Thyroid gland (tissue), 4 donors: Measurements from ENCODE around the gene WWTR1. TPM values are rescaled to one million over a fixed set of nuclear protein-coding genes. Genes with fewer than 3 reads are reported as not detected.
A peak's percentile ranks its signal among the peaks of the same experiment; 100 is the strongest.

Source experiments
- DNase-seq, 2 donors: peaks; one replicate each; pipeline ENCODE4 v3.0.0-alpha.2; 2019
- H3K27ac ChIP-seq, 3 donors: fragments of 200-600 bp; sonication (generic); 1 replicate in 2 of 3; 2 replicates in 1 of 3; pipeline ENCODE4 v1.5.1; 2016 to 2019; ENCODE audit warnings: mild to moderate bottlenecking in 1 of 3, moderate library complexity in 1 of 3
- H3K27me3 ChIP-seq: fragments of 200-600 bp; sonication (generic); one replicate; pipeline ENCODE4 v1.5.1; 2019
- H3K36me3 ChIP-seq, 2 donors: fragments of 200-600 bp; sonication (generic); one replicate each; pipeline ENCODE4 v1.5.1; 2016 to 2019
- H3K4me1 ChIP-seq, 2 donors: fragments of 200-600 bp; sonication (generic); one replicate each; pipeline ENCODE4 v1.5.1; 2017 to 2019
- H3K4me3 ChIP-seq, 3 donors: fragments of 200-600 bp; sonication (generic); replicated peaks in 1 of 3; 1 replicate in 2 of 3; 2 replicates in 1 of 3; pipeline ENCODE4 v1.5.1; 2016; ENCODE audit warnings: mild to moderate bottlenecking in 1 of 3
- H3K9me3 ChIP-seq: fragments of 200-600 bp; sonication (generic); one replicate; pipeline ENCODE4 v1.5.1; 2017
- POLR2A ChIP-seq, 2 donors: fragments of 450-650 bp; IDR thresholded peaks; one replicate each; pipeline ENCODE4 v1.6.1; 2017; ENCODE audit warnings: antibody characterized with exemption in 2 of 2, mild to moderate bottlenecking in 2 of 2, moderate library complexity in 1 of 2
- WGBS, 2 donors: methylation state at CpG; one replicate each; pipeline ENCODE4 v1.1.5; 2017; 5-methylcytosine and 5-hydroxymethylcytosine counted together
- intact Hi-C: fragments of 100-400 bp; cut with DNase I; formaldehyde crosslinking; loops from one replicate; pipeline ENCODE4 v1.15.1; 2023
- total RNA-seq, 4 donors: library from RNA; depleted of rRNA; stranded (reverse); fragments of >200 nt; gene quantifications; one replicate each; pipeline ENCODE4 v1.2.3, GENCODE V29; 2016
- TF ChIP-seq, protein P1 (sequence below), 6 experiments: fragments of 200-600 bp in 3 of 6; fragments of 450-650 bp in 3 of 6; sonication (generic) in 3 of 6; IDR thresholded peaks; one replicate each; pipeline ENCODE4 v1.5.1; 2016 to 2019; ENCODE audit warnings: antibody characterized with exemption in 6 of 6, mild to moderate bottlenecking in 2 of 6, inconsistent platforms in 1 of 6, moderate library complexity in 1 of 6

The WWTR1 gene
- total RNA-seq, 4 donors from 2014 or later: 56.7 to 87.6 (median 78.5) TPM

DNA sequence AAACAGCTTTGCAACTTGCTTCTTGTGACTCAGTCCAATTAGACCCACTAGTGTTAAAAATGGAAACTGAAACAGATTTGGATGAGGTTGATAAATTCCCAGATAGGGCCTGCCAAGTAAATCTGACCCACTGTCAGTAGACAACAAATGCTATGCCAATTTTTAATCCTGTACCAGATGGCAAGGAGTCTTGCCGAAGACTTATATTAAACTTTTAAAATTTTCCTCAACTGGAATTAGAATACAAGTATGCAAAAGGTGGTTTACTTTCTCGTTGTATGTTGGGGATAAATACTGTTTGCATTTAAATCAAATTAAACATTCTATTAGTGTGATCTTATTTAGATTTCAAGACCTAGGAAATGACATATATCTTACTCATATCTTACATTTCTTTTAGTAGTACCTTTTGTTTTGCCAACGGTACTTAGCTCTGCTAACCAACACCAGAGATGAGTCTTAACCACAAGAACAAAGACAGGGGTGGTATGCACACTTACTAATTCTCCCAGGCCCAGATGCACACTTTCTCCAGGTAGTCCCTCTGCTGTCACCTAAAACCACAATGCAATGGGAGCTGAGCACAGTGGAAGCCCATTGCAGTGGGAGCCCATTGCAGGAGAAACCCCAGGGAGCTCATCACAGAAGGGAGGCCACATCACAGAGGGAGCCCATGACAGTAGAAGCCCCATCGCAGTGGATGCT is 77.8 kb downstream of the WWTR1 start:
- intact Hi-C loops: loop anchor here (10.0 kb wide), 2 partner anchors 45 to 75 kb away; partner anchors contain the start of gene WWTR1
- WGBS, 2 donors: 77 to 79% methylated on average over 4 of the region's 4 CpGs
- no peak for TF ChIP-seq POLR2A (IDR thresholded peaks at IDR 0.05)
- TF ChIP-seq, protein P1, sequence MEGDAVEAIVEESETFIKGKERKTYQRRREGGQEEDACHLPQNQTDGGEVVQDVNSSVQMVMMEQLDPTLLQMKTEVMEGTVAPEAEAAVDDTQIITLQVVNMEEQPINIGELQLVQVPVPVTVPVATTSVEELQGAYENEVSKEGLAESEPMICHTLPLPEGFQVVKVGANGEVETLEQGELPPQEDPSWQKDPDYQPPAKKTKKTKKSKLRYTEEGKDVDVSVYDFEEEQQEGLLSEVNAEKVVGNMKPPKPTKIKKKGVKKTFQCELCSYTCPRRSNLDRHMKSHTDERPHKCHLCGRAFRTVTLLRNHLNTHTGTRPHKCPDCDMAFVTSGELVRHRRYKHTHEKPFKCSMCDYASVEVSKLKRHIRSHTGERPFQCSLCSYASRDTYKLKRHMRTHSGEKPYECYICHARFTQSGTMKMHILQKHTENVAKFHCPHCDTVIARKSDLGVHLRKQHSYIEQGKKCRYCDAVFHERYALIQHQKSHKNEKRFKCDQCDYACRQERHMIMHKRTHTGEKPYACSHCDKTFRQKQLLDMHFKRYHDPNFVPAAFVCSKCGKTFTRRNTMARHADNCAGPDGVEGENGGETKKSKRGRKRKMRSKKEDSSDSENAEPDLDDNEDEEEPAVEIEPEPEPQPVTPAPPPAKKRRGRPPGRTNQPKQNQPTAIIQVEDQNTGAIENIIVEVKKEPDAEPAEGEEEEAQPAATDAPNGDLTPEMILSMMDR (IDR thresholded peaks at IDR 0.05): no peak
- Histone ChIP-seq H3K36me3 (no peaks in the 10 kb centered on the region), H3K27ac (peak overlapping the region in 2 of 3 donors; percentile 26 to 30), H3K4me1 (peaks cover 52 to 70% of the 10 kb centered on the region in 2 donors), H3K27me3 (no peaks in the 10 kb centered on the region), H3K4me3 (no peak overlapping the region), H3K9me3 (no peaks in the 10 kb centered on the region)
- no peak for DNase-seq

DNA sequence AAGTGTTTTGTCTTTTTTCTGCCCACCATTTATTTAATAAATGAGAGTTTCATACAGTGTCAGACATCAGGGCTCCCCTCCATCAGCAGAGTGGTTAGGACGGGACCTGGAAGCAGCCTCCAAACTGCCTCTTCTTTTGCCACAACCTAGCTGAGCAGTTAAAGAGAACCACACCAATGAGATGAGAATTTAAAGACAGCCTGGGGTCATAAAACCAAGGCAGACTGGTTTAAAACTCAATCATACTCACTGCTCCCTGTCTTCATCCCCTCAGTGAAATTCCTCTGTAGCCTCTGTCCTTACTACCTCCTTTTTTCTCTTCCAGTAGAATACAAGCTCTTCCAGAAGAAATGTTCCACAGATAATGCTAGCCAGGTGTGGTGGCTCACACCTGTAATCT is 78.7 kb downstream of the WWTR1 start:
- H3K27ac ChIP-seq: peak overlapping the region in 2 of 3 donors; percentile 26 to 34
- WGBS, 2 donors: 81 to 97% methylated on average over 1 of the region's 1 CpG
- TF ChIP-seq, protein P1 (IDR thresholded peaks at IDR 0.05): no peak
- TF ChIP-seq POLR2A (IDR thresholded peaks at IDR 0.05): no peak
- no peaks in the 10 kb centered on the region for H3K36me3 ChIP-seq
- H3K4me3 ChIP-seq: no peak overlapping the region
- H3K4me1 ChIP-seq: peaks cover 49 to 71% of the 10 kb centered on the region in 2 donors
- no peaks in the 10 kb centered on the region for H3K9me3 ChIP-seq
- no peaks in the 10 kb centered on the region for H3K27me3 ChIP-seq
- DNase-seq: no peak
- intact Hi-C loops: loop anchor here (10.0 kb wide), 1 partner anchor 76 kb away; the partner anchor contains the start of gene WWTR1

DNA sequence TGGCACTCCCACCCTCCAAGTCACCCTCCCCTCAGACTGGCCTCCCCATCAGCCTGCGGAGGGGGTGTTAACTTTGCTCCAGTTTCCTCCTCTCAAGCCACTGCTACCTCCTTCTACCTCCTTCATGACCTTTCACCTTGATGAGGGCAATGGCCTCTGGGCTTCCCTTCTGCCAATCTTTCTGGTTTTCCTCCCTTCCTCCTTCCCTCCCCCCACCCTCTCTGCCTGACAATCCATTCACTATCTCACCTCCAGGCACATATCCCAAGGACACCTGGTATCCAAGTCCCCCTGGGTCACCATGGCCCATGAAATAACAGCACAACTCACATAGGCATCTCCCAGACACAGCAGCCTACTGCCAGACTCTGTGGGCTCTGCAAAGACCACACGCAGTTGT is 80.0 kb downstream of the WWTR1 start:
- DNase-seq: no peak
- Histone ChIP-seq H3K9me3 (no peaks in the 10 kb centered on the region), H3K4me1 (peaks cover 40 to 71% of the 10 kb centered on the region in 2 donors), H3K27me3 (no peaks in the 10 kb centered on the region), H3K4me3 (no peak overlapping the region), H3K27ac (no peak overlapping the region), H3K36me3 (no peaks in the 10 kb centered on the region)
- TF ChIP-seq POLR2A (IDR thresholded peaks at IDR 0.05): no peak
- TF ChIP-seq, protein P1 (IDR thresholded peaks at IDR 0.05): no peak
- intact Hi-C loops: loop anchor here (10.0 kb wide), 1 partner anchor 77 kb away; the partner anchor contains the start of gene WWTR1
- WGBS, 2 donors: 93 to 97% methylated on average over 2 of the region's 2 CpGs

DNA sequence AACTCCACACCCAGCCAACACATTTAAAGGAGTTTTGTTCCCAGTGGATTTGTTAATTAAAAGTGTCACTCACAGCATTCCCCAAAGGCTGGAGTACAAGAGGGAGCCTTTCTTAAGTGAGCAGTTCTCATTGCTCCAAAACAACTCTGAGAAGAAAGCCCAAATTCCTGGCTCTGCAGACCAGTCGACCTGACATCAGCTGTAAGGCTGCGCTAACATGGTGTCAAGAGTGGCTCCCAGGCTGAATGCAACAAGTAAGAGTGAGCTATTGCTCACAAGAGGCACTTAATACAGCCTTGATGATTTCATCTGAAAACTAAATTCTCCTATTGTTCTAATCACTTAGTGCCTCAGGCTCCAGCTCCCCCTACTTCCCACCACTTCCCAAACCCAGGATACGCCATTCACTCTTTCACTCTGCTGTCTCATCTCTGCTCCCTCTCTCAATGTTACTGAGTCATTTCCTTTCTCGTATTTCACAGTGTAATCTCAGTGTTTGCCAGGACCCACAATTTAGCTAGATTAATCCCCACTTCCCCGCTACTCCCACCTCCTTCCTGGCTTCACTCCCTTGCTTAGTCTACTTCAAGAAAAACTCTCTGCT is 81.8 kb downstream of the WWTR1 start:
- Histone ChIP-seq H3K4me1 (peaks cover 39 to 67% of the 10 kb centered on the region in 2 donors), H3K4me3 (no peak overlapping the region), H3K36me3 (no peaks in the 10 kb centered on the region), H3K9me3 (no peaks in the 10 kb centered on the region), H3K27me3 (no peaks in the 10 kb centered on the region), H3K27ac (peak overlapping the region; percentile 11 to 76 (median 70))
- DNase-seq: no peak
- 46 to 55% methylated on average over 5 of the region's 5 CpGs for WGBS, 2 donors
- TF ChIP-seq, protein P1 (IDR thresholded peaks at IDR 0.05): no peak
- TF ChIP-seq POLR2A (IDR thresholded peaks at IDR 0.05): no peak
- intact Hi-C loops: loop anchor here (10.0 kb wide), 1 partner anchor 79 kb away; the partner anchor contains the start of gene WWTR1
